GM12865 (cell line): ENCODE results near the gene CDH22.

Source experiments
- DNase-seq: peaks from one replicate; pipeline ENCODE4 v3.0.0; 2010; ENCODE audit warnings: low read depth
- H3K4me3 ChIP-seq: 2 replicates; pipeline ENCODE4 v1.5.1; 2011; ENCODE audit warnings: mild to moderate bottlenecking, low read depth, low read length, control low read depth
- TF ChIP-seq, protein P1 (sequence below): IDR thresholded peaks from 2 replicates; pipeline ENCODE4 v1.5.1; 2011; ENCODE audit warnings: low read length, control low read depth, low read depth, inconsistent platforms; ENCODE audit not compliant: insufficient read depth; ENCODE audit errors: missing control alignments

Gene CDH22

DNA sequence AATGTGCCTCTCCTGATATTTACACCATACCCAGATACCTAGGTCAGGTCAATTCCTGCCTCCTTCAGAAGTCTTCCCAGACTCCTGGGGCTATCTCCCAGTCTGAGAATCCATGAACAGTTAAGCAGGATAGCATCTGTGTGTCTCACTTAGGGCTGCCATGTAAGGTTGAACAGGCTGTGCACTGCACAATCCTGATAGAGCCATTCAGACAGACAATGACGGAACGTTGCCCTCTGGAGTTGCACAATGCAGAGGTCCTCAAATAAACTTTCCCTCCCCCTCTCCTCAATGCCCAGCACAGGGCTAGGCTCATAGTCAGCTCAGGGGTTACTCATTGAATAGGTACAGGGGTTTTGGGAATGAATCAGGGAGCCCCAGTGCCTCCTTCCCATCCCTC is 100.5 kb downstream of the CDH22 start:
- H3K4me3 ChIP-seq, result no peak overlapping the region
- DNase-seq, result no peak
- TF ChIP-seq, protein P1, sequence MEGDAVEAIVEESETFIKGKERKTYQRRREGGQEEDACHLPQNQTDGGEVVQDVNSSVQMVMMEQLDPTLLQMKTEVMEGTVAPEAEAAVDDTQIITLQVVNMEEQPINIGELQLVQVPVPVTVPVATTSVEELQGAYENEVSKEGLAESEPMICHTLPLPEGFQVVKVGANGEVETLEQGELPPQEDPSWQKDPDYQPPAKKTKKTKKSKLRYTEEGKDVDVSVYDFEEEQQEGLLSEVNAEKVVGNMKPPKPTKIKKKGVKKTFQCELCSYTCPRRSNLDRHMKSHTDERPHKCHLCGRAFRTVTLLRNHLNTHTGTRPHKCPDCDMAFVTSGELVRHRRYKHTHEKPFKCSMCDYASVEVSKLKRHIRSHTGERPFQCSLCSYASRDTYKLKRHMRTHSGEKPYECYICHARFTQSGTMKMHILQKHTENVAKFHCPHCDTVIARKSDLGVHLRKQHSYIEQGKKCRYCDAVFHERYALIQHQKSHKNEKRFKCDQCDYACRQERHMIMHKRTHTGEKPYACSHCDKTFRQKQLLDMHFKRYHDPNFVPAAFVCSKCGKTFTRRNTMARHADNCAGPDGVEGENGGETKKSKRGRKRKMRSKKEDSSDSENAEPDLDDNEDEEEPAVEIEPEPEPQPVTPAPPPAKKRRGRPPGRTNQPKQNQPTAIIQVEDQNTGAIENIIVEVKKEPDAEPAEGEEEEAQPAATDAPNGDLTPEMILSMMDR, result no peak

DNA sequence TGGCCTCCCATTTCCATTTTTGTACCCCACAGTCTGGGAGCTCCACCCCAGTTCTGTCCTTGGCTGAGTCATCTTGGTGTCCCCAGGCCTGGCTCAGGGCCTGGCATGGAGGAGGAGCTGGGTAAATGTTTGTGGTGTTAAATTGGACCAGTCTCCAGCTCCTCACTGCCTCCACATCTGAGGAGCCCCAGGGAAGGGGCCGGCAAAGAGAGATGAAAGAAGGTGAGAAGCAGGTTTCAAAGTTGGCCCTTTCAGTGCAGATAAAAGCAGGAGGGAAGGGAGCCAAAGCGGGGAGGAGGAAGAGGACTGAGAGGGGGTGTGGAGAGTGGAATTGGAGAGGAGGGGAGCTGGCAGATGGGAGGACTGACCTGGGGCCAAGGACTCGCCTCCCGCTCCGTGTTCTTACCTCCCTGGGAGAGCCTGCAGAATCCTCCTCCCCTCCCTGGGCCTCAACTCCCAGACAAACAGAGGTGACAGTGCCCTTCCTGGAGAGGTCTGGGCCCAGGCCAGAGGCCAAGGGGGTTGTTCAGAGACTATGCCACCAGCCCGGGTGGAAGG is 101.2 kb downstream of the CDH22 start:
- TF ChIP-seq, protein P1, result no peak
- DNase-seq, result no peak
- no peak overlapping the region for H3K4me3 ChIP-seq

DNA sequence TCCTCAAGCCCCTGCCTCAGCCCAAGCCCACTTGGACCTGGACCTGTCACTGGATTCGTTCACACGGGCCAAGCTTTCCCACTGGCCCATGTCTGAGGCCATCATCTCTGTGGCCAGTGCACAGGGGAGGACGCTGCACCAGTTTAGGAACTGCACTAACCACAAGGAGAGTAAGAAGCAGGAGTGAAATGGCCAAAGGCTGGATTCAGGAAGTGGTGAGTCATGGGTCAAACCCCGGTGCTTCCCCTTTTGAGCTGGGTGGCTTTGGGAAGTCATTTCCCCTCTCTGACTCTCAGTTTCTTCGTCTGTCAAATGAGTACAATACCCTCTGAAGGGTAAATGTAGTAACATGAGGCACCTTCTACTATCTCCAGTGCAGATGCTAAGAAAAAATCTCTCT is 102.3 kb downstream of the CDH22 start:
- H3K4me3 ChIP-seq, result no peak overlapping the region
- TF ChIP-seq, protein P1, result no peak
- peak; percentile 39 for DNase-seq

DNA sequence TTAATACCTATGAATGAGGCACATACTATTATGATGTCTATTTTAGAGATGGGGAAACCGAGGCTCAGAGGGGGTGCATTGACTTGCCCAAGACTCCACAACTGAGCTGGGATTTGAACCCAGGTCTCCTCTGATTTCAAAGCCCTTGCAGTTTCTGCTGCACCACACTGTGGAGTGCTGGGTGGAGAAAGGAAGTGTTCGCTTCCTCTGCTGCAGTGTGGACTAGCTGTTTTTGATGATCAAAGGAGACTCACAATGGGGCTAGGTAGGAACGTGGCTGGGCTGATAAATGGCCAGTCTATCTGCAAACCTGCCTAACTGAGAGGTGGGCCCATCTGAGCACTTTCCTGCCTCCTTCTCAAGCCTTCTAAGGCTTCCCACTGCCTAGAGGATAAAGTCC is 102.9 kb downstream of the CDH22 start:
- DNase-seq, result no peak
- no peak overlapping the region for H3K4me3 ChIP-seq
- TF ChIP-seq, protein P1, result no peak

DNA sequence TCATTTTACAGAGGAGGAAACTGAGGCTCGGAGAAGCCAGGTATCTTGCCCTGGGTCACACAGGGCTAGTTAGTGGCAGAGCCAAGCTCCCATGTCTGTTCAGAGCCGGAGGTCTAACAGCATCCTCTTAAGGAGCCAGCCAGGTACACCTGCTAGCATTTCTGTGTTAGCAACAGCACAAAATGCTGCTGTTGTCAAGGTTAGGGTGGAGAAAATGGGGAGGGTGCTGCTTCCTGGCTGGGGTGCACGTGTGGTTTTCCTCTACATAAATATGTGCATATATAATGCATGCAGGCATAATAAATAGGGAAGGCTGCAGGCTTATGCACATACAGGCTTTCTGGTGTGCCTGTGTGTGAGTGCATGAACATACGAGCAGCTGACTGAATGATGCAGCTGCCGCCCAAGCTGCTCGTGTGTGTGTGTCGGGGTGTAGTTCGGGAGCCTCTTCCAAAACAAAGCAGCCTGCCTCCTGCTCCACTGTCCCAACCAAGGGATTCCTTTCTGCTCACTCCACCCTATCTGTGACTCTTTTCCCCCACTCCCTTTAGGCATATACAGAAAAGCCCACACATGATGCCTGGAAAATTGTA is 103.6 kb downstream of the CDH22 start:
- no peak overlapping the region for H3K4me3 ChIP-seq
- TF ChIP-seq, protein P1, result no peak

DNA sequence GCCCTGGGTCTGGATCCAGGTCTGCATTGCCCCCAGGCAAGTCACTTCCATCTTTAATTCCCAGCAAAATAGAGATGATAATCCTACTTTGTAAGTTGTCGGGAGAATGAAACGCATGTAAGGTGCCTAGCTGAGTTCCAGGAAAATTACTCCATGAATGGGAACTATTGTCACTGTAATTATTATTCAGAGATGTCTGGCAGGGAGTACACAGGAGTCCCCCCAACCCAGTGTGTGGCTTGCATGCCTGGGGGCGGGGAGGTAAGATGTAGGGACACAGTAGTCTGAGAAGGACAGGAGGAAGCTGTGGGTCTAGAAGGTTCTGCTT is 104.8 kb downstream of the CDH22 start:
- no peak for DNase-seq
- no peak overlapping the region for H3K4me3 ChIP-seq
- TF ChIP-seq, protein P1, result no peak

More for the DNA sequence above, 103.6 kb downstream of the CDH22 start:
- DNase-seq, result no peak
